Measurements from ENCODE around the gene DOK6. TPM values are rescaled to one million over a fixed set of nuclear protein-coding genes. Genes with fewer than 3 reads are reported as not detected.

The DOK6 gene
- total and polyA plus RNA-seq, 2 donors (not counting 1 experiment from before 2014, with no cell fraction given), result not detected

- no peak for DNase-seq
- Mint-ChIP-seq H3K27ac (no peak overlapping the region), H3K27me3 (no peaks in the 10 kb centered on the region), H3K9me3 (ENCODE audit: insufficient read depth) (no peaks in the 10 kb centered on the region), H3K4me1 (no peaks in the 10 kb centered on the region), H3K4me3 (no peak overlapping the region)
- POLR2A ChIA-PET, result no interaction called here
- Histone ChIP-seq H3K79me2 (ENCODE audit: control insufficient read depth, insufficient read depth, low read length) (no peaks in the 10 kb centered on the region), H4K20me1 (ENCODE audit: control insufficient read depth, insufficient read depth, low read length, poor library complexity, severe bottlenecking) (no peaks in the 10 kb centered on the region), H3K9me3 (ENCODE audit: control extremely low read depth in 1 of 3, control insufficient read depth in 2 of 3, insufficient read depth in 1 of 3, low read length in 2 of 3) (peaks cover 0 to 3% (median 0%) of the 10 kb centered on the region in 3 donors), H3K36me3 (replicated peaks in 1 of 2; ENCODE audit: control extremely low read depth in 1 of 2, control insufficient read depth in 1 of 2, extremely low read depth in 1 of 2, insufficient read depth in 2 of 2, low read length in 1 of 2) (no peaks in the 10 kb centered on the region), H3K27ac (ENCODE audit: low read length in 2 of 2) (no peak overlapping the region), H2AFZ (ENCODE audit: insufficient read depth, low read depth, low read length, poor library complexity, severe bottlenecking) (no peak overlapping the region), H3K27me3 (replicated peaks in 1 of 4; ENCODE audit: control extremely low read depth in 1 of 4, control insufficient read depth in 3 of 4, insufficient read depth in 4 of 4, low read length in 3 of 4) (no peaks in the 10 kb centered on the region), H3K4me2 (replicated peaks; ENCODE audit: low read depth, low read length, poor library complexity, severe bottlenecking) (no peak overlapping the region), H3K4me1 (ENCODE audit: control insufficient read depth in 2 of 2, insufficient read depth in 2 of 2, low read length in 2 of 2) (no peaks in the 10 kb centered on the region), H3K9ac (ENCODE audit: low read length) (no peak overlapping the region), H3K4me3 (ENCODE audit: control extremely low read depth in 1 of 5, extremely low read depth in 1 of 5, insufficient read depth in 1 of 5, low read depth in 2 of 5, low read length in 4 of 5) (no peak overlapping the region)
- ATAC-seq (ENCODE audit: low read depth), result no peak
- intact Hi-C loops (cut with micrococcal nuclease), result no loop called here
- WGBS (ENCODE audit: insufficient coverage), result no CpG with 5 or more reads among the region's 1 CpG
- CTCF ChIA-PET, result no interaction called here
- TF ChIP-seq CTCF (IDR thresholded peaks at IDR 0.05), result no peak
- TF ChIP-seq EZH2 (IDR thresholded peaks at IDR 0.05; ENCODE audit: borderline replicate concordance, insufficient read depth, low read depth, low read length, poor library complexity, severe bottlenecking), result no peak
Measured at GRCh38 chr18:69447886-69448285, 47.2 kb downstream of the DOK6 start.

DNA sequence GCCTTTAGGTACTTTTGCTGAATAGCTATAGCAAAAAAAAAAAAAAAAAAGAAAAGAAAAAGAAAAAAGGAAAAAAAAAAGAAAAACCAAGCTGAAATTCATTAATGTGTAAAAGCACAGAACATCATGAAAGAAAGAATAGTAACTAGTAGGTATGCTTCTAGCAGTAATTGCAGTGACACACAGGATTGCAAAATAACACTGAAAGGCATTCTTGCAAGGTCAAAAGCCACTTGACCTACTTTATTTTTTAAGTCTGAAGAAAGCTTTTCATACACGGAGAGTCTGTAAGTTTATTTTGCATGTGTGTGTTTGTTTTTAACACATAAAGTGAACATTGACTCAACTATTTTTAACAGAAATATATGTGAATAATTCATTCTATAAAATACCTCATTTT lies 54.4 kb downstream of the DOK6 start:
- CTCF ChIA-PET, result no interaction called here
- Histone ChIP-seq H3K9ac (ENCODE audit: low read length) (no peak overlapping the region), H3K79me2 (ENCODE audit: control insufficient read depth, insufficient read depth, low read length) (no peaks in the 10 kb centered on the region), H4K20me1 (ENCODE audit: control insufficient read depth, insufficient read depth, low read length, poor library complexity, severe bottlenecking) (no peaks in the 10 kb centered on the region), H3K27ac (ENCODE audit: low read length in 2 of 2) (no peak overlapping the region), H3K4me1 (ENCODE audit: control insufficient read depth in 2 of 2, insufficient read depth in 2 of 2, low read length in 2 of 2) (no peaks in the 10 kb centered on the region), H3K36me3 (replicated peaks in 1 of 2; ENCODE audit: control extremely low read depth in 1 of 2, control insufficient read depth in 1 of 2, extremely low read depth in 1 of 2, insufficient read depth in 2 of 2, low read length in 1 of 2) (no peaks in the 10 kb centered on the region), H3K4me2 (replicated peaks; ENCODE audit: low read depth, low read length, poor library complexity, severe bottlenecking) (no peak overlapping the region), H2AFZ (ENCODE audit: insufficient read depth, low read depth, low read length, poor library complexity, severe bottlenecking) (no peak overlapping the region), H3K4me3 (ENCODE audit: control extremely low read depth in 1 of 5, extremely low read depth in 1 of 5, insufficient read depth in 1 of 5, low read depth in 2 of 5, low read length in 4 of 5) (no peak overlapping the region), H3K27me3 (replicated peaks in 1 of 4; ENCODE audit: control extremely low read depth in 1 of 4, control insufficient read depth in 3 of 4, insufficient read depth in 4 of 4, low read length in 3 of 4) (no peaks in the 10 kb centered on the region), H3K9me3 (ENCODE audit: control extremely low read depth in 1 of 3, control insufficient read depth in 2 of 3, insufficient read depth in 1 of 3, low read length in 2 of 3) (no peaks in the 10 kb centered on the region)
- POLR2A ChIA-PET, result no interaction called here
- Mint-ChIP-seq H3K4me1 (no peaks in the 10 kb centered on the region), H3K27ac (no peak overlapping the region), H3K9me3 (ENCODE audit: insufficient read depth) (no peaks in the 10 kb centered on the region), H3K4me3 (no peak overlapping the region), H3K27me3 (no peaks in the 10 kb centered on the region)
- intact Hi-C loops (cut with micrococcal nuclease), result no loop called here
- DNase-seq, result no peak
- ATAC-seq (ENCODE audit: low read depth), result no peak
- no CpG with 5 or more reads among the region's 1 CpG for WGBS (ENCODE audit: insufficient coverage)
- TF ChIP-seq EZH2 (IDR thresholded peaks at IDR 0.05; ENCODE audit: borderline replicate concordance, insufficient read depth, low read depth, low read length, poor library complexity, severe bottlenecking) (no peak), CTCF (IDR thresholded peaks at IDR 0.05) (no peak)

Data from B cell (primary cell).